Measurements from ENCODE around the gene ATMIN.

Gene ATMIN

GRCh38 chr16:81069063-81069462 is 33.4 kb downstream of the ATMIN start:
- Histone ChIP-seq H3K27ac (ENCODE audit: low read length) (no peak overlapping the region), H3K27me3 (ENCODE audit: insufficient read depth, low read length, poor library complexity) (no peaks in the 10 kb centered on the region), H3K4me2 (ENCODE audit: insufficient read depth, low read length) (no peak overlapping the region), H3K9ac (ENCODE audit: low read depth, low read length) (no peak overlapping the region), H3K79me2 (ENCODE audit: insufficient read depth, low read length) (no peaks in the 10 kb centered on the region), H3K9me3 (ENCODE audit: insufficient read depth, low read length, severe bottlenecking) (no peaks in the 10 kb centered on the region), H4K20me1 (ENCODE audit: insufficient read depth, low read length) (no peaks in the 10 kb centered on the region), H2AFZ (ENCODE audit: low read depth, low read length) (no peak overlapping the region), H3K4me3 (ENCODE audit: low read depth in 1 of 2, low read length in 2 of 2) (no peak overlapping the region), H3K4me1 (ENCODE audit: insufficient read depth, low read length) (no peaks in the 10 kb centered on the region), H3K36me3 (ENCODE audit: insufficient read depth, low read length) (no peaks in the 10 kb centered on the region)
- TF ChIP-seq CTCF (IDR thresholded peaks at IDR 0.05; ENCODE audit: borderline replicate concordance, extremely low read depth, low read length, poor library complexity, severe bottlenecking) (no peak), EZH2 (IDR thresholded peaks at IDR 0.05; ENCODE audit: borderline replicate concordance, low read depth, low read length, severe bottlenecking) (no peak)
- ATAC-seq (ENCODE audit: insufficient read depth, low read depth) (no peak), DNase-seq (no peak)

- Histone ChIP-seq H3K9me3 (ENCODE audit: insufficient read depth, low read length, severe bottlenecking) (no peaks in the 10 kb centered on the region), H3K4me3 (ENCODE audit: low read depth in 1 of 2, low read length in 2 of 2) (no peak overlapping the region), H2AFZ (ENCODE audit: low read depth, low read length) (no peak overlapping the region), H3K27me3 (ENCODE audit: insufficient read depth, low read length, poor library complexity) (no peaks in the 10 kb centered on the region), H4K20me1 (ENCODE audit: insufficient read depth, low read length) (no peaks in the 10 kb centered on the region), H3K4me2 (ENCODE audit: insufficient read depth, low read length) (no peak overlapping the region), H3K27ac (ENCODE audit: low read length) (no peak overlapping the region), H3K79me2 (ENCODE audit: insufficient read depth, low read length) (no peaks in the 10 kb centered on the region), H3K36me3 (ENCODE audit: insufficient read depth, low read length) (no peaks in the 10 kb centered on the region), H3K4me1 (ENCODE audit: insufficient read depth, low read length) (peaks cover 5% of the 10 kb centered on the region), H3K9ac (ENCODE audit: low read depth, low read length) (no peak overlapping the region)
- no peak for TF ChIP-seq CTCF (IDR thresholded peaks at IDR 0.05; ENCODE audit: borderline replicate concordance, extremely low read depth, low read length, poor library complexity, severe bottlenecking)
- TF ChIP-seq EZH2 (IDR thresholded peaks at IDR 0.05; ENCODE audit: borderline replicate concordance, low read depth, low read length, severe bottlenecking) = no peak
- ATAC-seq (ENCODE audit: insufficient read depth, low read depth) (no peak), DNase-seq (no peak)
These were observed 35.3 kb downstream of the ATMIN start for GRCh38 chr16:81070979-81071378.

GRCh38 chr16:81071805-81072204 is 36.2 kb downstream of the ATMIN start:
- Histone ChIP-seq H4K20me1 (ENCODE audit: insufficient read depth, low read length) (no peaks in the 10 kb centered on the region), H3K4me3 (ENCODE audit: low read depth in 1 of 2, low read length in 2 of 2) (no peak overlapping the region), H3K9ac (ENCODE audit: low read depth, low read length) (no peak overlapping the region), H3K4me1 (ENCODE audit: insufficient read depth, low read length) (peaks cover 11% of the 10 kb centered on the region), H3K79me2 (ENCODE audit: insufficient read depth, low read length) (no peaks in the 10 kb centered on the region), H2AFZ (ENCODE audit: low read depth, low read length) (no peak overlapping the region), H3K27me3 (ENCODE audit: insufficient read depth, low read length, poor library complexity) (no peaks in the 10 kb centered on the region), H3K36me3 (ENCODE audit: insufficient read depth, low read length) (no peaks in the 10 kb centered on the region), H3K9me3 (ENCODE audit: insufficient read depth, low read length, severe bottlenecking) (no peaks in the 10 kb centered on the region), H3K27ac (ENCODE audit: low read length) (no peak overlapping the region), H3K4me2 (ENCODE audit: insufficient read depth, low read length) (no peak overlapping the region)
- no peak for ATAC-seq (ENCODE audit: insufficient read depth, low read depth)
- no peak for TF ChIP-seq CTCF (IDR thresholded peaks at IDR 0.05; ENCODE audit: borderline replicate concordance, extremely low read depth, low read length, poor library complexity, severe bottlenecking)
- no peak for TF ChIP-seq EZH2 (IDR thresholded peaks at IDR 0.05; ENCODE audit: borderline replicate concordance, low read depth, low read length, severe bottlenecking)
- DNase-seq = no peak
